ENCODE results near the gene INPP4B.

GRCh38 chr4:142861351-142861750 lies 15.2 kb upstream of the INPP4B start:
- no peak for TF ChIP-seq CTCF (IDR thresholded peaks at IDR 0.05)
- TF ChIP-seq POLR2AphosphoS5 (IDR thresholded peaks at IDR 0.05): no peak
